ENCODE measurements around the gene C22orf42. TPM values are rescaled to one million over a fixed set of nuclear protein-coding genes. Genes with fewer than 3 reads are reported as not detected.

Gene C22orf42
- total and polyA plus RNA-seq, 7 donors: not detected

DNA sequence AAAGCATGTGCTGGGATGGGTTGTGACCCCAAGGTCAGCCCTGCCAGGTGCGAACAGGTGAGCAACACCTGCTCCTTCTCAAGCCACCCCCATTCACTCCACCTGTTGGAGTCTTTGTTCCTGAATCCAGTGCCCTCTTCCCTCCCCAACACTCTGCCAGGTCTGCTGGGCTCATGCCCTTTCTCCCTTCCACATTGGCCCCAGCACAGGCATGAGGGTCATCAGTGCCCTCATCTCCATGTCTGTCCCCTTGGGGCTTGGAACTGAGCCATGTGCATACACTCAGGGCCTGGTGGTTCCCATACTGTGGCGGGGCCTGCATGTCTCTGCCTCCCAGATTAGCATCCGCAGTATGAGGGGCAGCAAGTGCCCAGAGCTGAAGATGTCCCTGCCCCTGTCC, 26.7 kb upstream of the C22orf42 start:
- 82 to 88% (median 82%) methylated on average over 3 of the region's 3 CpGs for WGBS, 3 donors
- Histone ChIP-seq H3K4me1 (no peaks in the 10 kb centered on the region), H3K4me3 (no peak overlapping the region), H3K27me3 (ENCODE audit: insufficient read depth in 3 of 3, low read length in 2 of 3) (peaks cover 0 to 11% (median 0%) of the 10 kb centered on the region in 3 donors), H3K9me3 (no peaks in the 10 kb centered on the region), H3K27ac (no peak overlapping the region), H3K36me3 (ENCODE audit: insufficient read depth in 1 of 2, low read depth in 1 of 2) (no peaks in the 10 kb centered on the region)
- ATAC-seq (no peak), DNase-seq (no peak)
- intact Hi-C loops (cut with DNase I): no loop called here
- TF ChIP-seq, protein P1, sequence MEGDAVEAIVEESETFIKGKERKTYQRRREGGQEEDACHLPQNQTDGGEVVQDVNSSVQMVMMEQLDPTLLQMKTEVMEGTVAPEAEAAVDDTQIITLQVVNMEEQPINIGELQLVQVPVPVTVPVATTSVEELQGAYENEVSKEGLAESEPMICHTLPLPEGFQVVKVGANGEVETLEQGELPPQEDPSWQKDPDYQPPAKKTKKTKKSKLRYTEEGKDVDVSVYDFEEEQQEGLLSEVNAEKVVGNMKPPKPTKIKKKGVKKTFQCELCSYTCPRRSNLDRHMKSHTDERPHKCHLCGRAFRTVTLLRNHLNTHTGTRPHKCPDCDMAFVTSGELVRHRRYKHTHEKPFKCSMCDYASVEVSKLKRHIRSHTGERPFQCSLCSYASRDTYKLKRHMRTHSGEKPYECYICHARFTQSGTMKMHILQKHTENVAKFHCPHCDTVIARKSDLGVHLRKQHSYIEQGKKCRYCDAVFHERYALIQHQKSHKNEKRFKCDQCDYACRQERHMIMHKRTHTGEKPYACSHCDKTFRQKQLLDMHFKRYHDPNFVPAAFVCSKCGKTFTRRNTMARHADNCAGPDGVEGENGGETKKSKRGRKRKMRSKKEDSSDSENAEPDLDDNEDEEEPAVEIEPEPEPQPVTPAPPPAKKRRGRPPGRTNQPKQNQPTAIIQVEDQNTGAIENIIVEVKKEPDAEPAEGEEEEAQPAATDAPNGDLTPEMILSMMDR (IDR thresholded peaks at IDR 0.05): no peak

DNA sequence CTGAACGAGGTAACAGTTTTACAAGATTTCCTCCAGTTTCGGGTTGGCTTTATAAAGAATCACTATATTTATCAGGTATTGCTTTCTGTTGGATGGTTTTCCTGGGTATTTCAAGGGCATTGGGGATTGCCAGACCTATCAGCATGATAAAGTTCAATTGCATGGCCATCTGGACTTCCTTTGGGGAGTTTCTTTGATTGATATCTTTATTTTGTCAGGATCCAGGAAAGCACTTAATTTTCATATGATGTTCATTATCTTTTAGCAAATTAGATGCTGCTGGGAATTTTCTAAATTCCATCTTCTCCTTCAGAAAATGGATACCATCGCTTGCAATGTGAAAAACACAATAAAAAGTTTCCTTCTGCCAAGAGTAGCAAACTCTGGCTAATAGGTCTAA, 24.5 kb upstream of the C22orf42 start:
- Histone ChIP-seq H3K4me1 (no peaks in the 10 kb centered on the region), H3K4me3 (no peak overlapping the region), H3K27ac (no peak overlapping the region), H3K9me3 (no peaks in the 10 kb centered on the region), H3K27me3 (ENCODE audit: insufficient read depth in 3 of 3, low read length in 2 of 3) (peaks cover 0 to 19% (median 0%) of the 10 kb centered on the region in 3 donors), H3K36me3 (ENCODE audit: insufficient read depth in 1 of 2, low read depth in 1 of 2) (no peaks in the 10 kb centered on the region)
- intact Hi-C loops (cut with DNase I): no loop called here
- 74 to 84% (median 76%) methylated on average over 3 of the region's 3 CpGs for WGBS, 3 donors
- ATAC-seq (no peak), DNase-seq (no peak)
- TF ChIP-seq, protein P1 (IDR thresholded peaks at IDR 0.05): no peak

DNA sequence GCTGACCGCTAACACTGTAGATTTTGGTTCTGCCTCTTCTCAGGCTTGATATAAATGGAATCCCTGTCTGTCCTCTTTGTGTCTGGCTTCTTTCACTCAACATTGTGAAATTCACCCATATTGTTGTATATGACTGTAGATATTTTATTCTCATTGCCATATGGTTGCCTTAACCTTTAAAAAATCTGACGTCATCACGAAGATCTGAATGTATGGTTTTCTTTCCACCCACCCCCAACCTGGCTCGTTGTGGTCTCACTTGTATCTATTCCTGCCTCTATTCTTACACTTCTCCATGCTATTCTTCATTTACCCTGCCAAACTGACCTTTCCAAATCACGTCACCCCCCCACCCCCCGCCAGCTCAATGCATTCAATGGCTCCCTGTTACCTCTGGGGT, 21.9 kb upstream of the C22orf42 start:
- H3K36me3 ChIP-seq (ENCODE audit: insufficient read depth in 1 of 2, low read depth in 1 of 2): no peaks in the 10 kb centered on the region
- no peak for DNase-seq
- intact Hi-C loops (cut with DNase I): no loop called here
- H3K27ac ChIP-seq: no peak overlapping the region
- no peaks in the 10 kb centered on the region for H3K9me3 ChIP-seq
- TF ChIP-seq, protein P1 (IDR thresholded peaks at IDR 0.05): no peak
- H3K4me1 ChIP-seq: no peaks in the 10 kb centered on the region
- no peak overlapping the region for H3K4me3 ChIP-seq
- 70 to 77% (median 75%) methylated on average over 6 of the region's 6 CpGs for WGBS, 3 donors
- no peak for ATAC-seq
- peaks cover 0 to 40% (median 8%) of the 10 kb centered on the region in 3 donors for H3K27me3 ChIP-seq (ENCODE audit: insufficient read depth in 3 of 3, low read length in 2 of 3)

DNA sequence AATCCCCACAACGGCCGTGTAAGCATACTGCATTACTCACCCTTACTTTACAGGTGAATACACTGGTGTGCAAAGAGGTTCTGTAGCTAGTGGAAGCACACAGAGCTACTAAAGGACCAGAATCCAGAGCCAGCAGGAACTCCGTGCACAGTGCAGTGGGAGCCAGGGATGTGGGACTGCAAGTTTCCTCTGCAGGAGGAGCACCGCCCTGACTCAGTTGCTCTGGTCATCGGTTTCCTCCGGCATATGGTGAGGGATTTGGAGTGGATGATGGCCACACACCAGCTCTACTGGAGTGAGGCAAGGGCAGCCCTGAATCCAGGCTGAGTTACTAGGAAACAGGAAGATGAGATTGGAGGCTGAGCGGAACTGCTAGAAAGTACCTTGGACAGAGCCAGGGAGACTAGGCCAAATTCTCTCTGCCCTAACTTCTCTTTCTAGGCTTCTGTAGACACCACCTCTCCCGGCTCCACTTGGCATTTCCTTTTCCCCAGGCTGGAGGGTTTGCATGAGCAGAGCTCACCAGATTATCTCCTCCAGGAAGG, 18.2 kb upstream of the C22orf42 start:
- Histone ChIP-seq H3K4me1 (no peaks in the 10 kb centered on the region), H3K4me3 (no peak overlapping the region), H3K9me3 (no peaks in the 10 kb centered on the region), H3K27me3 (ENCODE audit: insufficient read depth in 3 of 3, low read length in 2 of 3) (peaks cover 0 to 52% (median 16%) of the 10 kb centered on the region in 3 donors), H3K27ac (no peak overlapping the region), H3K36me3 (ENCODE audit: insufficient read depth in 1 of 2, low read depth in 1 of 2) (no peaks in the 10 kb centered on the region)
- TF ChIP-seq, protein P1 (IDR thresholded peaks at IDR 0.05): no peak
- intact Hi-C loops (cut with DNase I): no loop called here
- ATAC-seq: no peak
- WGBS, 3 donors: 82 to 88% (median 86%) methylated on average over 8 of the region's 8 CpGs
- DNase-seq: no peak

Measured in psoas muscle (tissue), 8 donors.